IPS DF 6.9 (cell line): Measurements from ENCODE around the gene RNF212.

Experiments
- DNase-seq: peaks from one replicate; pipeline ENCODE4 v3.0.0-alpha.2; 2013; ENCODE audit warnings: low read depth, low spot score
- H3K27ac ChIP-seq: one replicate; pipeline ENCODE4 v1.5.1; 2013; ENCODE audit warnings: low read length, control low read depth
- H3K27me3 ChIP-seq: 2 replicates; pipeline ENCODE4 v1.6.1; 2013; ENCODE audit warnings: mild to moderate bottlenecking, low read length; ENCODE audit not compliant: control insufficient read depth, insufficient read depth
- H3K36me3 ChIP-seq: 2 replicates; pipeline ENCODE4 v1.6.1; 2013; ENCODE audit warnings: low read length; ENCODE audit not compliant: control insufficient read depth, insufficient read depth
- H3K4me1 ChIP-seq: 2 replicates; pipeline ENCODE4 v1.6.1; 2013; ENCODE audit warnings: low read length; ENCODE audit not compliant: control insufficient read depth, insufficient read depth
- H3K4me3 ChIP-seq: 2 replicates; pipeline ENCODE4 v1.5.1; 2013; ENCODE audit warnings: mild to moderate bottlenecking, low read length
- H3K9me3 ChIP-seq: 2 replicates; pipeline ENCODE4 v1.6.1; 2013; ENCODE audit warnings: low read length, inconsistent platforms; ENCODE audit not compliant: control insufficient read depth, insufficient read depth
- WGBS: extraction: QIAGEN DNeasy Blood & Tissue Kit; methylation state at CpG from one replicate; pipeline ENCODE4 v1.1.7; 2013; ENCODE audit warnings: mixed read lengths, missing lambda C conversion rate; ENCODE audit not compliant: insufficient read length, insufficient coverage; 5-methylcytosine and 5-hydroxymethylcytosine counted together

Gene RNF212

GRCh38 chr4:1099684-1100335, 13.6 kb downstream of the RNF212 start:
- Histone ChIP-seq H3K27me3 (no peaks in the 10 kb centered on the region), H3K27ac (no peak overlapping the region), H3K4me3 (no peak overlapping the region), H3K9me3 (no peaks in the 10 kb centered on the region), H3K4me1 (no peaks in the 10 kb centered on the region), H3K36me3 (no peaks in the 10 kb centered on the region)
- DNase-seq = no peak
- no CpG with 5 or more reads among the region's 27 CpGs for WGBS

GRCh38 chr4:1099270-1099669, 14.1 kb downstream of the RNF212 start:
- WGBS = no CpG with 5 or more reads among the region's 9 CpGs
- Histone ChIP-seq H3K36me3 (no peaks in the 10 kb centered on the region), H3K27me3 (no peaks in the 10 kb centered on the region), H3K9me3 (no peaks in the 10 kb centered on the region), H3K4me1 (no peaks in the 10 kb centered on the region), H3K27ac (no peak overlapping the region), H3K4me3 (no peak overlapping the region)
- no peak for DNase-seq

GRCh38 chr4:1098311-1098925, 14.9 kb downstream of the RNF212 start:
- WGBS = no CpG with 5 or more reads among the region's 8 CpGs
- no peak overlapping the region for H3K27ac ChIP-seq
- H3K9me3 ChIP-seq = no peaks in the 10 kb centered on the region

GRCh38 chr4:1097553-1097952, 15.8 kb downstream of the RNF212 start:
- no peak overlapping the region for H3K4me3 ChIP-seq
- H3K4me1 ChIP-seq = no peaks in the 10 kb centered on the region
- H3K27me3 ChIP-seq = no peaks in the 10 kb centered on the region
- no CpG with 5 or more reads among the region's 9 CpGs for WGBS
- no peaks in the 10 kb centered on the region for H3K36me3 ChIP-seq
- no peaks in the 10 kb centered on the region for H3K9me3 ChIP-seq
- no peak for DNase-seq
- no peak overlapping the region for H3K27ac ChIP-seq

More at GRCh38 chr4:1098311-1098925, 14.9 kb downstream of the RNF212 start:
- no peaks in the 10 kb centered on the region for H3K36me3 ChIP-seq
- no peaks in the 10 kb centered on the region for H3K4me1 ChIP-seq
- H3K4me3 ChIP-seq = no peak overlapping the region
- no peak for DNase-seq
- no peaks in the 10 kb centered on the region for H3K27me3 ChIP-seq

GRCh38 chr4:1096841-1097240, 16.5 kb downstream of the RNF212 start:
- no peak overlapping the region for H3K4me3 ChIP-seq
- H3K27me3 ChIP-seq = no peaks in the 10 kb centered on the region
- H3K36me3 ChIP-seq = no peaks in the 10 kb centered on the region
- no peak for DNase-seq
- no CpG with 5 or more reads among the region's 5 CpGs for WGBS
- no peaks in the 10 kb centered on the region for H3K4me1 ChIP-seq
- no peaks in the 10 kb centered on the region for H3K9me3 ChIP-seq
- H3K27ac ChIP-seq = no peak overlapping the region

- no CpG with 5 or more reads among the region's 6 CpGs for WGBS
- no peak for DNase-seq
- H3K27me3 ChIP-seq = no peaks in the 10 kb centered on the region
- H3K9me3 ChIP-seq = no peaks in the 10 kb centered on the region
- no peak overlapping the region for H3K4me3 ChIP-seq
- H3K36me3 ChIP-seq = no peaks in the 10 kb centered on the region
- no peaks in the 10 kb centered on the region for H3K4me1 ChIP-seq
- no peak overlapping the region for H3K27ac ChIP-seq
These were observed 19.1 kb downstream of the RNF212 start for GRCh38 chr4:1094336-1094690.

- Histone ChIP-seq H3K27me3 (no peaks in the 10 kb centered on the region), H3K4me3 (no peak overlapping the region), H3K27ac (no peak overlapping the region), H3K4me1 (no peaks in the 10 kb centered on the region), H3K9me3 (no peaks in the 10 kb centered on the region), H3K36me3 (no peaks in the 10 kb centered on the region)
- no peak for DNase-seq
- no CpG with 5 or more reads among the region's 22 CpGs for WGBS
These were observed 19.7 kb downstream of the RNF212 start for GRCh38 chr4:1093391-1094335.

GRCh38 chr4:1092983-1093361, 20.4 kb downstream of the RNF212 start:
- no peaks in the 10 kb centered on the region for H3K27me3 ChIP-seq
- no peak for DNase-seq
- H3K36me3 ChIP-seq = no peaks in the 10 kb centered on the region
- no peak overlapping the region for H3K27ac ChIP-seq
- H3K4me3 ChIP-seq = no peak overlapping the region
- WGBS = no CpG with 5 or more reads among the region's 4 CpGs
- no peaks in the 10 kb centered on the region for H3K9me3 ChIP-seq
- H3K4me1 ChIP-seq = no peaks in the 10 kb centered on the region

- WGBS = no CpG with 5 or more reads among the region's 28 CpGs
- H3K27me3 ChIP-seq = no peaks in the 10 kb centered on the region
- no peaks in the 10 kb centered on the region for H3K9me3 ChIP-seq
- no peaks in the 10 kb centered on the region for H3K36me3 ChIP-seq
- H3K4me1 ChIP-seq = no peaks in the 10 kb centered on the region
- H3K27ac ChIP-seq = no peak overlapping the region
- no peak for DNase-seq
- H3K4me3 ChIP-seq = no peak overlapping the region
These were observed 21.1 kb downstream of the RNF212 start for GRCh38 chr4:1092026-1092982.

GRCh38 chr4:1091561-1091995, 21.8 kb downstream of the RNF212 start:
- Histone ChIP-seq H3K27ac (no peak overlapping the region), H3K27me3 (no peaks in the 10 kb centered on the region), H3K36me3 (no peaks in the 10 kb centered on the region), H3K4me3 (no peak overlapping the region), H3K4me1 (no peaks in the 10 kb centered on the region), H3K9me3 (no peaks in the 10 kb centered on the region)
- DNase-seq = no peak
- no CpG with 5 or more reads among the region's 10 CpGs for WGBS
